GM23248 (cell line): Measurements from ENCODE around the gene HSBP1. TPM values are rescaled to one million over a fixed set of nuclear protein-coding genes. Genes with fewer than 3 reads are reported as not detected.

Source experiments
- DNase-seq: peaks from one replicate; pipeline ENCODE4 v3.0.0-alpha.2; 2015
- H2AFZ ChIP-seq: fragments of 200-600 bp; sonication (generic); 2 replicates; pipeline ENCODE4 v1.6.1; 2016; ENCODE audit warnings: antibody characterized with exemption
- H3F3A ChIP-seq: fragments of 200-600 bp; sonication (generic); 2 replicates; pipeline ENCODE4 v1.6.1; 2016; ENCODE audit warnings: mild to moderate bottlenecking, antibody characterized with exemption, mixed run types; ENCODE audit not compliant: insufficient read depth
- H3K27ac ChIP-seq: fragments of 200-600 bp; sonication (generic); 2 replicates; pipeline ENCODE4 v1.5.1; 2016; ENCODE audit warnings: mild to moderate bottlenecking
- H3K27me3 ChIP-seq: fragments of 200-600 bp; sonication (generic); replicated peaks from 2 replicates; pipeline ENCODE4 v1.6.1; 2016; ENCODE audit warnings: mild to moderate bottlenecking; ENCODE audit not compliant: insufficient read depth
- H3K36me3 ChIP-seq: fragments of 200-600 bp; sonication (generic); 2 replicates; pipeline ENCODE4 v1.6.1; 2016; ENCODE audit warnings: low read depth, mild to moderate bottlenecking
- H3K4me1 ChIP-seq: fragments of 200-600 bp; sonication (generic); 2 replicates; pipeline ENCODE4 v1.6.1; 2016; ENCODE audit warnings: mild to moderate bottlenecking; ENCODE audit not compliant: insufficient read depth
- H3K4me2 ChIP-seq: fragments of 200-600 bp; sonication (generic); one replicate; pipeline ENCODE4 v1.6.1; 2016; ENCODE audit warnings: mild to moderate bottlenecking; ENCODE audit not compliant: unreplicated experiment
- H3K4me3 ChIP-seq: fragments of 200-600 bp; sonication (generic); 2 replicates; pipeline ENCODE4 v1.5.1; 2016; ENCODE audit warnings: mild to moderate bottlenecking
- H3K79me2 ChIP-seq: fragments of 200-600 bp; sonication (generic); 2 replicates; pipeline ENCODE4 v1.6.1; 2016; ENCODE audit warnings: mild to moderate bottlenecking; ENCODE audit not compliant: insufficient read depth
- H3K9ac ChIP-seq: fragments of 200-600 bp; sonication (generic); 2 replicates; pipeline ENCODE4 v1.6.1; 2016; ENCODE audit warnings: mild to moderate bottlenecking
- H3K9me2 ChIP-seq: fragments of 200-600 bp; sonication (generic); 2 replicates; pipeline ENCODE4 v1.6.1; 2016; ENCODE audit warnings: mixed run types, mild to moderate bottlenecking, moderate library complexity; ENCODE audit not compliant: insufficient read depth
- H3K9me3 ChIP-seq: fragments of 200-600 bp; sonication (generic); one replicate; pipeline ENCODE4 v1.6.1; 2017; ENCODE audit warnings: low read depth
- H4K20me1 ChIP-seq: fragments of 200-600 bp; sonication (generic); 2 replicates; pipeline ENCODE4 v1.6.0; 2016; ENCODE audit not compliant: insufficient read depth
- EZH2 ChIP-seq: fragments of 200-600 bp; sonication (generic); IDR thresholded peaks from 2 replicates; pipeline ENCODE4 v1.6.1; 2018; ENCODE audit warnings: antibody characterized with exemption, mild to moderate bottlenecking; ENCODE audit not compliant: insufficient read depth, poor library complexity, severe bottlenecking
- EZH2phosphoT487 ChIP-seq: fragments of 200-600 bp; sonication (generic); IDR thresholded peaks from 2 replicates; pipeline ENCODE4 v1.6.1; 2018; ENCODE audit warnings: antibody characterized with exemption, moderate library complexity, mild to moderate bottlenecking, low read depth; ENCODE audit not compliant: insufficient read depth
- WGBS, 2 experiments: methylation state at CpG; one replicate each; pipeline ENCODE4 v1.1.6; 2015 to 2017; ENCODE audit warnings: low lambda C conversion rate in 2 of 2, low coverage in 1 of 2; ENCODE audit errors: missing lambda C conversion rate in 2 of 2; 5-methylcytosine and 5-hydroxymethylcytosine counted together
- in situ Hi-C: fragments of 300-500 bp; cut with MboI; formaldehyde crosslinking; loops from 2 replicates; pipeline ENCODE4 v1.15.0; 2020
- polyA plus RNA-seq: library from polyadenylated mRNA; unstranded; fragments of >200 nt; fragmentation: Nextera tagmentation; extraction: Ambion mirVana; gene quantifications from 2 replicates; pipeline ENCODE4 v1.2.1, GENCODE V29; 2016
- total RNA-seq: library from RNA; depleted of rRNA; stranded (reverse); fragments of >200 nt; shearing (Covaris generic); gene quantifications from 2 replicates; pipeline ENCODE4 v1.2.3, GENCODE V29; 2014

The HSBP1 gene
- total and polyA plus RNA-seq, 2 experiments from 2014 or later, result 32.2 to 405 TPM

GRCh38 chr16:83835586-83836566 is 28.1 kb downstream of the HSBP1 start:
- 71% methylated on average over 10 of the region's 10 CpGs for WGBS, 2 experiments
- peak; percentile 77 for DNase-seq
- H3K9me2 ChIP-seq, result no peaks in the 10 kb centered on the region
- no peaks in the 10 kb centered on the region for H3K36me3 ChIP-seq
- H3K9ac ChIP-seq, result no peak overlapping the region
- no peaks in the 10 kb centered on the region for H3K9me3 ChIP-seq
- in situ Hi-C loops, result no loop called here
- H3K79me2 ChIP-seq, result no peaks in the 10 kb centered on the region
- no peak overlapping the region for H2AFZ ChIP-seq
- H3K27ac ChIP-seq, result no peak overlapping the region
- no peak overlapping the region for H3K4me3 ChIP-seq
- H4K20me1 ChIP-seq, result no peaks in the 10 kb centered on the region
- H3K4me2 ChIP-seq, result no peak overlapping the region
- H3K27me3 ChIP-seq, result peaks cover 11% of the 10 kb centered on the region
- H3K4me1 ChIP-seq, result peaks cover 6% of the 10 kb centered on the region; the same call in 1 of the 2 replicates
- TF ChIP-seq EZH2, result no peak
- TF ChIP-seq EZH2phosphoT487, result no peak
- no peaks in the 10 kb centered on the region for H3F3A ChIP-seq

DNA sequence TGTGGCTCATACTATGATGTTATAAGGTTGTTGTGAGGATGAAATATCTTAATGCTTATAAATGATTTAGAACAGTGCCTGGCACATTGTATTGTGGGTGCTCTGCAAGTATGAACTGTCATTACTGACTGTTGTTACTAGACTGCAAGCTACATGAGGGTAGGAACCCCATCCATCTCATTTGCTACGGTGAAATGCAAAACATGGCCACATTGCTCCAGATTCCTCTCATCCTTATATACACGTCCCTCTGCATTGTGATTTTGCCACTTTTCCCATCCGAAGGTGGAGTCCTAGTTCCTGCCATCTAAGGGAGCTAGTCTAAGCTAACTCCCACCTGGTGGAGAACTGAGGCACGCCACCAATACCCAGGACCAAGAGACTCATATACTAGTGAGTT is 29.8 kb downstream of the HSBP1 start:
- no peak for DNase-seq
- no peaks in the 10 kb centered on the region for H4K20me1 ChIP-seq
- no peaks in the 10 kb centered on the region for H3K79me2 ChIP-seq
- H3K4me1 ChIP-seq, result peaks cover 6% of the 10 kb centered on the region; the same call in 1 of the 2 replicates
- no peak overlapping the region for H2AFZ ChIP-seq
- WGBS, 2 experiments, result 71 to 79% methylated on average over 4 of the region's 4 CpGs
- H3K4me3 ChIP-seq, result no peak overlapping the region
- no peaks in the 10 kb centered on the region for H3K9me3 ChIP-seq
- no peaks in the 10 kb centered on the region for H3F3A ChIP-seq
- in situ Hi-C loops, result no loop called here
- no peaks in the 10 kb centered on the region for H3K36me3 ChIP-seq
- H3K27me3 ChIP-seq, result peaks cover 11% of the 10 kb centered on the region
- TF ChIP-seq EZH2phosphoT487 (no peak), EZH2 (no peak)
- no peak overlapping the region for H3K27ac ChIP-seq
- H3K4me2 ChIP-seq, result no peak overlapping the region
- no peak overlapping the region for H3K9ac ChIP-seq
- no peaks in the 10 kb centered on the region for H3K9me2 ChIP-seq

- H3K4me3 ChIP-seq, result no peak overlapping the region
- TF ChIP-seq EZH2 (no peak), EZH2phosphoT487 (no peak)
- H2AFZ ChIP-seq, result no peak overlapping the region
- in situ Hi-C loops, result no loop called here
- no peaks in the 10 kb centered on the region for H3K36me3 ChIP-seq
- no peak for DNase-seq
- H3K9me2 ChIP-seq, result no peaks in the 10 kb centered on the region
- peaks cover 6% of the 10 kb centered on the region; the same call in 1 of the 2 replicates for H3K4me1 ChIP-seq
- no peak overlapping the region for H3K4me2 ChIP-seq
- H3K27ac ChIP-seq, result no peak overlapping the region
- no peaks in the 10 kb centered on the region for H3K79me2 ChIP-seq
- no peaks in the 10 kb centered on the region for H4K20me1 ChIP-seq
- 45 to 46% methylated on average over 4 of the region's 4 CpGs for WGBS, 2 experiments
- H3K9ac ChIP-seq, result no peak overlapping the region
- no peaks in the 10 kb centered on the region for H3F3A ChIP-seq
- H3K27me3 ChIP-seq, result peaks cover 11% of the 10 kb centered on the region
- no peaks in the 10 kb centered on the region for H3K9me3 ChIP-seq
These were observed 30.4 kb downstream of the HSBP1 start for GRCh38 chr16:83838151-83838550.

DNA sequence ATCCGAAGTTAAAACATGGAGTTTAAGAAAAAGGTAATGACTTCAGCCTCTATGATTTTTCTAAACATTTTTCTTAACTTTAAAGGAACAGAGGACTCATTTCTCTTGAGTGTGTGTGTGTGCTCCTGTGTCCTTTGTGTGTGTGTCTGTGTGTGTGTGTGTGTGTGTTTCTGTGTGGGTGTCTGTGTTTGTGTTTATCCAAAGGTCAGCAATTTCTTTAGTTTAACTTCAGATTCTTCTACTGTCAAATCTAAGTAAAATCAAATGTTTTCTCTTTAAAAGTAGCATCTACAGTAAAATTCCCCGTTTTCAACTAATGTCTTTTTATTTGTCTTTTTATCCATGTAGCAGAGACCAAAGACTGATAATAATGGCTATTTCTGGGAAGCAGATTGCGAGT is 31.8 kb downstream of the HSBP1 start:
- DNase-seq, result no peak
- Histone ChIP-seq H3K4me3 (no peak overlapping the region), H3K9me2 (no peaks in the 10 kb centered on the region), H3K27me3 (peaks cover 11% of the 10 kb centered on the region), H2AFZ (no peak overlapping the region), H3K4me1 (peaks cover 6% of the 10 kb centered on the region; the same call in 1 of the 2 replicates), H3K4me2 (no peak overlapping the region), H3K79me2 (no peaks in the 10 kb centered on the region), H3K9ac (no peak overlapping the region), H4K20me1 (no peaks in the 10 kb centered on the region), H3K9me3 (no peaks in the 10 kb centered on the region), H3F3A (no peaks in the 10 kb centered on the region), H3K36me3 (no peaks in the 10 kb centered on the region), H3K27ac (no peak overlapping the region)
- TF ChIP-seq EZH2 (no peak), EZH2phosphoT487 (no peak)
- in situ Hi-C loops, result no loop called here
- 45 to 51% methylated on average over 3 of the region's 3 CpGs for WGBS, 2 experiments
